ENCODE data around the gene SAP30L. TPM values are rescaled to one million over a fixed set of nuclear protein-coding genes. Genes with fewer than 3 reads are reported as not detected.

The SAP30L gene
- total and polyA plus RNA-seq, 2 experiments from 2014 or later: 9.4 to 26.0 TPM

DNA sequence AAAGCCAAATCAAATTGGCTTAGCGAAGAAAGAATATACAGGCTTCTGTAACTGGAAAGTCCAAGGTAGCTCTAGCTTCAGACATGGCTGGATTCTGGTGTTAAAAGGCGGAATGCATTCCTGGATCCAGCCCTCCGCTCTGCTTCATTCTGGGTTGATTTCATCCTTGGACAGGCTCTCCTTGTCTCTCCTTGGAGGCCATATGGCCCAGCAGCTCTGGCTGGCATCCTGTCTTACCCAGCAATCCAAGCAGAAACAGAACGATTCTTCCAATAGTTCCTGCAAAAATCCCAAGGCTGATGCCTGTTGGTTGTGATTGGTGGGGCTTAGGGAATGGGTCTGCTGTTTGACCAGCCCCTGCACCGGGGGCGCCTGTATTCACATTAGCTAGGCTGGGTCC lies 37.0 kb upstream of the SAP30L start:
- 81 to 84% methylated on average over 6 of the region's 6 CpGs for WGBS, 2 experiments (ENCODE audit: low coverage in 1 of 2, low lambda C conversion rate in 2 of 2, missing lambda C conversion rate in 2 of 2)

DNA sequence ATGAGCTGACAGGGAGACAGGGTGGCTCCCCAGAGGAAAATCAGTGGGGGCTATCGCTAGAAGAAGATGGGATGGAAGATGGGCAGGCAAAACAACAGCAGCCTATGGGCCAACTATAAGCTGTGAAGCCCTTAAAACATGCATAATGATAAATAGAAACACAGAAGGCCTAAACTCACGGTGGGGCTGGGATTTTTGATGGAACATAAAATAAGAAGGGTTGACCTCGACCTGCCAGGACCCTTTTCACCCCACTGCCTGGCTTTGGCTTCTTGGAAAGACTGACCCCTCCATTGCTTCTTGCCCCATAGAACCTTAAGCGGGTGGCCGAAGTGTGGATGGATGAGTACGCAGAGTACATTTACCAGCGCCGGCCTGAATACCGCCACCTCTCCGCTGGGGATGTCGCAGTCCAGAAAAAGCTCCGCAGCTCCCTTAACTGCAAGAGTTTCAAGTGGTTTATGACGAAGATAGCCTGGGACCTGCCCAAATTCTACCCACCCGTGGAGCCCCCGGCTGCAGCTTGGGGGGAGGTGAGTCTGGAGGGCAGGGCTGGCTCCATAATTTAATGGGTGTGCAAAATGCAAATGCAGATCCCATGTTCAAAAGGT lies 36.5 kb upstream of the SAP30L start:
- H3K79me2 ChIP-seq (ENCODE audit: insufficient read depth): no peaks in the 10 kb centered on the region
- no peak overlapping the region for H3K9ac ChIP-seq
- in situ Hi-C loops (cut with MboI): loop anchor here (25.0 kb wide), 1 partner anchor 222 kb away; the partner anchor contains the start of gene GALNT10
- H3K4me3 ChIP-seq: no peak overlapping the region
- H3K27me3 ChIP-seq (replicated peaks; ENCODE audit: insufficient read depth): no peaks in the 10 kb centered on the region
- no peak overlapping the region for H3K4me2 ChIP-seq (ENCODE audit: unreplicated experiment)
- H3K4me1 ChIP-seq (ENCODE audit: insufficient read depth): no peaks in the 10 kb centered on the region
- no peaks in the 10 kb centered on the region for H3F3A ChIP-seq (ENCODE audit: insufficient read depth)
- TF ChIP-seq EZH2 (IDR thresholded peaks at IDR 0.05; ENCODE audit: insufficient read depth, poor library complexity, severe bottlenecking) (no peak), EZH2phosphoT487 (IDR thresholded peaks at IDR 0.05; ENCODE audit: insufficient read depth, low read depth) (no peak)
- no peak overlapping the region for H2AFZ ChIP-seq
- no peak overlapping the region for H3K27ac ChIP-seq
- 94 to 96% methylated on average over 15 of the region's 15 CpGs for WGBS, 2 experiments (ENCODE audit: low coverage in 1 of 2, low lambda C conversion rate in 2 of 2, missing lambda C conversion rate in 2 of 2)
- no peaks in the 10 kb centered on the region for H3K9me2 ChIP-seq (ENCODE audit: insufficient read depth)
- H3K36me3 ChIP-seq (ENCODE audit: low read depth): peaks cover 17% of the 10 kb centered on the region; the same call in 1 of the 2 replicates
- DNase-seq: no peak
- H3K9me3 ChIP-seq (ENCODE audit: low read depth): no peaks in the 10 kb centered on the region
- H4K20me1 ChIP-seq (ENCODE audit: insufficient read depth): no peaks in the 10 kb centered on the region

More for the DNA sequence above, 37.0 kb upstream of the SAP30L start:
- Histone ChIP-seq H3K4me2 (ENCODE audit: unreplicated experiment) (no peak overlapping the region), H2AFZ (no peak overlapping the region), H3K9me3 (ENCODE audit: low read depth) (no peaks in the 10 kb centered on the region), H3K9me2 (ENCODE audit: insufficient read depth) (no peaks in the 10 kb centered on the region), H3F3A (ENCODE audit: insufficient read depth) (no peaks in the 10 kb centered on the region), H4K20me1 (ENCODE audit: insufficient read depth) (no peaks in the 10 kb centered on the region), H3K4me3 (no peak overlapping the region), H3K9ac (no peak overlapping the region), H3K27me3 (replicated peaks; ENCODE audit: insufficient read depth) (no peaks in the 10 kb centered on the region), H3K79me2 (ENCODE audit: insufficient read depth) (no peaks in the 10 kb centered on the region), H3K36me3 (ENCODE audit: low read depth) (peaks cover 12% of the 10 kb centered on the region; the same call in 1 of the 2 replicates), H3K4me1 (ENCODE audit: insufficient read depth) (no peaks in the 10 kb centered on the region), H3K27ac (no peak overlapping the region)
- DNase-seq: no peak
- in situ Hi-C loops (cut with MboI): loop anchor here (25.0 kb wide), 1 partner anchor 222 kb away; the partner anchor contains the start of gene GALNT10
- no peak for TF ChIP-seq EZH2phosphoT487 (IDR thresholded peaks at IDR 0.05; ENCODE audit: insufficient read depth, low read depth)
- no peak for TF ChIP-seq EZH2 (IDR thresholded peaks at IDR 0.05; ENCODE audit: insufficient read depth, poor library complexity, severe bottlenecking)

DNA sequence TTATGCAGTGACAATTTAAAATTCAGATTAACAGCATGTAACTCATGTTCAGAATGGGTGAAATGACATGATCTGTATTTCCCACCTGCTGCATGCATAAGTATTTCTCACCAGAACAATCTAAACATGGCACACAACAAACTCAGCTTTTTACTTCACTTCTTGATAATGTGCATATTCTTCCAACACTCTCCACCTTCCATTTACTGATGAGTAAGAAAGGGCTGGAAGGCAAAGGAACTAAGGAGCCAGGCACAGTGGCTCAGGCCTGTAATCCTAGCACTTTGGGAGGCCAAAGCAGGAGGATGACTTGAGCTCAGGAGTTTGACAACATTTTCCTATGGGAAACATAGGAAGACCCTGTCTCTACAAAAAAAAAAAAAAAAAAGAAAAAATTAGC lies 35.8 kb upstream of the SAP30L start:
- Histone ChIP-seq H3K9ac (no peak overlapping the region), H3K4me2 (ENCODE audit: unreplicated experiment) (no peak overlapping the region), H2AFZ (no peak overlapping the region), H3K4me1 (ENCODE audit: insufficient read depth) (no peaks in the 10 kb centered on the region), H3K9me3 (ENCODE audit: low read depth) (no peaks in the 10 kb centered on the region), H3F3A (ENCODE audit: insufficient read depth) (no peaks in the 10 kb centered on the region), H3K27ac (no peak overlapping the region), H3K4me3 (no peak overlapping the region), H3K36me3 (ENCODE audit: low read depth) (peaks cover 22% of the 10 kb centered on the region; the same call in 1 of the 2 replicates), H4K20me1 (ENCODE audit: insufficient read depth) (no peaks in the 10 kb centered on the region), H3K9me2 (ENCODE audit: insufficient read depth) (no peaks in the 10 kb centered on the region), H3K27me3 (replicated peaks; ENCODE audit: insufficient read depth) (no peaks in the 10 kb centered on the region), H3K79me2 (ENCODE audit: insufficient read depth) (no peaks in the 10 kb centered on the region)
- TF ChIP-seq EZH2 (IDR thresholded peaks at IDR 0.05; ENCODE audit: insufficient read depth, poor library complexity, severe bottlenecking): no peak
- no peak for TF ChIP-seq EZH2phosphoT487 (IDR thresholded peaks at IDR 0.05; ENCODE audit: insufficient read depth, low read depth)
- DNase-seq: no peak
- in situ Hi-C loops (cut with MboI): loop anchor here (10.0 to 25.0 kb wide), 2 partner anchors 223 to 345 kb away; partner anchors contain the start of gene GALNT10

DNA sequence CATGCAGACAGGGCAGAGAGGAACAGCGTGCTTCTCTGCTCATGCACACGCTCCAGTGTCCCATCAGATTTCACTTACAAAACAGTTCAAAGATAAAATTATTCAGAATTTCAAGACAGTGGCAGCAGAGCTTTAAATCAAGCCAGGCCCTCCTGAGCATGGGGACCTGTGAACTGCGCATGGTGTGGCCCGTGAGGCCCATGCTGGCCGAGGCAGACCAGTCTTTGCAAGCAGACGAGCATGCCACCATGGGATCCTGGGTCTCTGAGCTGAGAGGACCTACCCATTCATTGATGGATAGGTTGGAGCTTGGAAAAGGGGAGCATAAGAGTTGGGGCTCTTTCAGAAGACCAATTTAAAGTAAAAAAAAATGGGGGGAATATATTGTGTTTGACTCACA lies 35.0 kb upstream of the SAP30L start:
- H3K27me3 ChIP-seq (replicated peaks; ENCODE audit: insufficient read depth): no peaks in the 10 kb centered on the region
- no peaks in the 10 kb centered on the region for H3K4me1 ChIP-seq (ENCODE audit: insufficient read depth)
- no peak for TF ChIP-seq EZH2phosphoT487 (IDR thresholded peaks at IDR 0.05; ENCODE audit: insufficient read depth, low read depth)
- no peak for TF ChIP-seq EZH2 (IDR thresholded peaks at IDR 0.05; ENCODE audit: insufficient read depth, poor library complexity, severe bottlenecking)
- no peak overlapping the region for H3K4me2 ChIP-seq (ENCODE audit: unreplicated experiment)
- H4K20me1 ChIP-seq (ENCODE audit: insufficient read depth): no peaks in the 10 kb centered on the region
- DNase-seq: no peak
- H3K9me2 ChIP-seq (ENCODE audit: insufficient read depth): no peaks in the 10 kb centered on the region
- H3K4me3 ChIP-seq: no peak overlapping the region
- H3K27ac ChIP-seq: no peak overlapping the region
- no peak overlapping the region for H3K9ac ChIP-seq
- no peak overlapping the region for H2AFZ ChIP-seq
- H3K9me3 ChIP-seq (ENCODE audit: low read depth): no peaks in the 10 kb centered on the region
- 98% methylated on average over 6 of the region's 6 CpGs for WGBS, 2 experiments (ENCODE audit: low coverage in 1 of 2, low lambda C conversion rate in 2 of 2, missing lambda C conversion rate in 2 of 2)
- H3F3A ChIP-seq (ENCODE audit: insufficient read depth): no peaks in the 10 kb centered on the region
- peaks cover 22% of the 10 kb centered on the region; the same call in 1 of the 2 replicates for H3K36me3 ChIP-seq (ENCODE audit: low read depth)
- in situ Hi-C loops (cut with MboI): loop anchor here (10.0 to 25.0 kb wide), 2 partner anchors 223 to 346 kb away; partner anchors contain the start of gene GALNT10
- no peaks in the 10 kb centered on the region for H3K79me2 ChIP-seq (ENCODE audit: insufficient read depth)
